Measurements from ENCODE around the gene PTPN2.

DNA sequence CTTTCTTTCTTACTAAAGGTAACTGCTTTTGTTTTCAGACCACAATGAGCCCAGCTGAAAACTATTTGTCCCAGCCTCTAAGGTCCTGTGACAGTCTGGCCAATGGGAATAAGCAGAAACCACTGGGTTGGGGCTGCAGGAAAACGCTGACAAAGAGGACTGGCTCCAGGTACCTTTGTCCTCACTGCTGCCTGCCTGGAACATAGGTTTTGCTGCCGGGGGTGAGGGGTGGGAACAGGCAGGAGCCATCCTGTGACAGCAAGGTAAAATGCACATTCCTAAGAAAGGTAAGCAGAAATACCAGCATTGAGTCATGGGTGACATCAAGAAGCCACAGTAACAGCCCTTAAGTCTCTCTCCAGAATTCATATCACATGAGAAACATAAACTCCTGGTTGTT lies 21.6 kb downstream of the PTPN2 start:
- TF ChIP-seq, protein P1, sequence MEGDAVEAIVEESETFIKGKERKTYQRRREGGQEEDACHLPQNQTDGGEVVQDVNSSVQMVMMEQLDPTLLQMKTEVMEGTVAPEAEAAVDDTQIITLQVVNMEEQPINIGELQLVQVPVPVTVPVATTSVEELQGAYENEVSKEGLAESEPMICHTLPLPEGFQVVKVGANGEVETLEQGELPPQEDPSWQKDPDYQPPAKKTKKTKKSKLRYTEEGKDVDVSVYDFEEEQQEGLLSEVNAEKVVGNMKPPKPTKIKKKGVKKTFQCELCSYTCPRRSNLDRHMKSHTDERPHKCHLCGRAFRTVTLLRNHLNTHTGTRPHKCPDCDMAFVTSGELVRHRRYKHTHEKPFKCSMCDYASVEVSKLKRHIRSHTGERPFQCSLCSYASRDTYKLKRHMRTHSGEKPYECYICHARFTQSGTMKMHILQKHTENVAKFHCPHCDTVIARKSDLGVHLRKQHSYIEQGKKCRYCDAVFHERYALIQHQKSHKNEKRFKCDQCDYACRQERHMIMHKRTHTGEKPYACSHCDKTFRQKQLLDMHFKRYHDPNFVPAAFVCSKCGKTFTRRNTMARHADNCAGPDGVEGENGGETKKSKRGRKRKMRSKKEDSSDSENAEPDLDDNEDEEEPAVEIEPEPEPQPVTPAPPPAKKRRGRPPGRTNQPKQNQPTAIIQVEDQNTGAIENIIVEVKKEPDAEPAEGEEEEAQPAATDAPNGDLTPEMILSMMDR (IDR thresholded peaks at IDR 0.05) = no peak
- TF ChIP-seq EZH2 (IDR thresholded peaks at IDR 0.05; ENCODE audit: borderline replicate concordance, insufficient read depth, low read depth, low read length, poor library complexity, severe bottlenecking) = no peak

Data from B cell (primary cell).